SHP77 treated with DMSO at 0.1 percent for 48 hours (cell line): ENCODE data around the gene AGT.
"Not testable (repeated sequence)": the region's sequence is repeated elsewhere in the genome, so short reads cannot be mapped to it uniquely, and the experiment has no call there.

ENCODE experiments used
- DNase-seq: peaks from one replicate; lab custom pipeline; 2025; lab: John Stamatoyannopoulos, UW

The AGT gene

DNA sequence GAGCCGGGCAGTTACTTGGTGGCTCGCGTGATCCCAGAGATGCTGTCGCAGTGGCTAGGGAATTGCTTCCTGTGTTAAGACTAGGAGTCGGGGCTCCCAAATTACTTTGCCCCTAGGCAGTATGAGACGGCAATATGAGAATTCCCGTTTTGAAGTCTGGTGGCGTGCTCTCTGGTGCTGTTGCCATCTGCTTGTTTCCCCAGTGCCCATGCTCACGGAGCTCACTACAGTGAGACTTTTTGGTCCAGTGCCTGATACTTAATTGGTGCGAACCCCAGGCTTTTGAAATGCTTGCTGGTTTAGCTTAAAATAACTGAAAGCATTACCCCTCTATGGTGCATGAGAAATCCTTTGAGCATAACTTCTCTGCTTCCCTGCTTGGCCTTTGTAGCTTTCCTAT lies 22.3 kb downstream of the AGT start:
- DNase-seq: no peak

DNA sequence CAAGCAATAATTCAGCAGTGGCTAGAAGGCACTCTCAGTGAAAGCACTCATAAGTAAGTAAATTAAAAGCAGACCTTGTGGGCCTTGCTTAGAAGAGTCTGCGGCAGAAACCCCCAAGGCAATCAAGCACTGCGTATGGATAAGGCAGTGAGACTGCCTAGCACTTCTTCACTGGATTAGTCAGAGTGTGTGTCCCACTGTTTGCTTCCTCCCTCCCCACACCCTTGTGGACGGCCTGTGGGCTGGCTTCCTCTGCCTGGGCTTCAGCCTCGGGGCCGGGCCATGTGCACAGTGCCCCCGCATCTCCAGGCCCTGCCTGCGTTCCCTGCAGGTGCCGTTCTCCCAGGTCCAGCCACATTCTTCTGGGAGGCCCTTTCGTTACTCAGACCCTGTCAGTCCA lies 23.8 kb downstream of the AGT start:
- no peak for DNase-seq

DNA sequence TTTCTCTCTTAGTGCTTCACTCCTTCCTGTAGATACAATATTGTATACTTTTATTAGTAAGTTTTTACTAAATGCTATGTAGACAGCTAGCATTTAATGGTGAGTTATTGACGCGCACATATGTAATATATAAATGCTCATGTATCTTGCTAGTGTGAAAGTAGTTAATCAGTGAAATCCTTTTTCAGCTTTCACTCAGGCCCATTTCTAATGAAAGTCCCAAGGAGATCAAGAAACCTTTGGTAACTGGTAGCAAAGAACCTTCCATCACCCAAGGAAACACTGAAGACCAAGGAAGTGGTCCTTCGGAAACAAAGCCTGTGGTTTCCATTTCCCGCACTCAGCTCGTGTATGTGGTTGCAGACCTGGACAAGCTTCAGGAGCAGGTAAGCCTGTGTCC lies 27.2 kb downstream of the AGT start:
- no peak for DNase-seq

DNA sequence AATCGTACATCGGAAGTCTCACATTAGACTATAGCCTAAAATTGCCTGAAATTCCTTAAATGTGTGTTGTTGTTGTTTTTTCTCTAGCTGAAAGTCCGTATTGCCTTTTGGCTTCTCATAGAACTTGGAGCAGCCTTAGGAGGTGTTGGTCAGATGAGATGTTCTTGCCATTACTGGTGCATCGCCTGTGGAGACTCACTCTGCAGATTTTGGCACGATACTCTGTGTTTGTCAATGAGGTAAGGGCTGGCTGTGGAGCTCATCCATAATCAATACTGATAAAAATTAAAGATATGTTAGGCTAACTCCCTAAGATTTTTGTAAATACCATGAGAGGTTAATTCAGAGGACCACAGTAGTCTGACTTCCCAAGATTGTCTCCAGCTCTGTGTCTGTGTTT lies 28.9 kb downstream of the AGT start:
- no peak for DNase-seq

DNA sequence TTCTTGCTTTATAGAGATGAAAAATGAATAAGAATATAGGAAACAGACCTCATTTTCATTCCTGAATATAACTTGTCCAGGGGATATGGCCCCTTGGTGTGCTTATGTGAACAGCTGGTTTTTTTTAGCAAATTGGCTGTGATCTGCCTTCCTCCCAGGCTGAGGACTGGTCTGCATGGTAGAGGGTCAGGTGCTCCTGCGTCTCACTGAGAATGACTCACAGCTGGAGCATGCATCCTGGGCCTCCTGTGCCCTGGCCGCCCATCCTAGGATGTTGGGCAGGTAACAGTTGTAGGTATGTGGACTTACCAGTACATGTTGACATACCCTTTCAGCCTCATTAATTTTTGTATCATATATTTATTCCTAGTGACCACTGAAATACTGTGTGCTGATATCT lies 29.8 kb downstream of the AGT start:
- DNase-seq: no peak

DNA sequence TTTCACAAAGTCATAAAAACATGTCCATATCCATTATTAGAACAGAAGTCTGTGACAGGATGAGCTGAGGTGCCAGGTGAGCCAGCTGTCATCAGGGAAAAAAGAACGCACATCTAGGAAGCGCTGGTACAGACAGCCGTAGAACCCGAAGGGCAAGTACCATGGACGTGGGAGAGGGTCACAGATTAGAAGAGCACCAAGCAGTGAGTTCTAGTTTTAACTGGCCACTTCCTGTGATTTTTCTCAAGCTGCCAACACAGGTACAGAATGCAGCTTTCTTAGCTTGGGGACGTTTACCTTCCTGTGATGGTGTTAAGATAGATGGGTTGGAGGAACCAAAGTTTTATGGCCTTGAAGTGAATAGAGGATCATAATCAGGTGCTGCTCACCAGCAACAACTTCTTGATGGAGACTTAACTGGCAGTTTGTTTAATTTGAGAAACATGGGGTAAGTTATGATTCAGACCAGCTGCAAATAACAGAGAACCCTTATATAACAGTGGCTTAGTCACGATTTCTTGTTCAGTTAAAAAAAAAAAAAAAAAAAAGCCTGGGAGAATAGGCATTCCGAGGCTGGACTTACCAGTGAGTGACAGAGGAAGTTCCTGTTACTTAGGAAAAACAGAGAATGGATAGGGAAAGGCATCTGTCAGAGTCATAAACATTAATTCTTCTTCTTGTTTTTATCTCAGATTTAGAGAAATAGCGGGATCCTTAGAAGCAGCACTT lies 30.9 kb downstream of the AGT start:
- no peak for DNase-seq

DNA sequence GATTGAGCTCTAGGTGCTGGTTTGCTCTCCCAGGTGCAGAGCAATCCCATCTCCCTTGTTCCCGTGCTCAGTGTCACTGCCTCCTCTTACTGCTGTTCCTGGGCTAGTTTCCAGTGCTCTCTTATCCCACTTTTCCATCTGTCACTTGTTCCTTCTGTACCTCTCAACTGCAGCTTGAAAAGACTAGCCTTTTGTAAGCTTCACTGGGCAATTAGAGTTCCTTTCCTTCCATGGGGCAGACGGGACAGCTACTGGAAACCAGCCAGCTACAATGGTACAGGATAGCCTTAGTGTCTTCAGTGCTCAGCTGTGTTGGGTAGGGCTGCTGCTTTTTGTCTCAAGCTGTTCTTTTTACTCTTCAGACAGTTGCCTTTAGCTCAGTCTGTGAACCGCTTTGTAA lies 31.6 kb downstream of the AGT start:
- peak; percentile 9 for DNase-seq

DNA sequence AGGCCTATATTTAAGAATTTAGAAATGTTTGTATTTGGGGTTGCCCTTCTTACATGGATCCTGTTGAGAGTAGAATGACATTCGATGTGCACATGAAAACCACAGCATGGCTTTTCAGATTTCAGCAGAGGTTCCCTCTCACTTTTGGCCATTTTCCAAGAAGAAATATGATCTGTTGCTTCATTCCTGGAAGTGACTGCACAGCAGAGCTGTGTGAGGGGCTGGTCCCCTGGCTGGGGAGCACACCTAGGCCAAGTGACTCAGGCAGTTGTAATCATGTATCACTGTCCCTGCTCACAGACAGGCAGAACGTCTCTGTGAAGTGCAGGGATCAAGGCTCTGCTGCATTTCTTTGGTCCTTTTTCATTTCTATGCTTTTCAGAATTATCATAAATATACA lies 32.3 kb downstream of the AGT start:
- peak; percentile 86 for DNase-seq

DNA sequence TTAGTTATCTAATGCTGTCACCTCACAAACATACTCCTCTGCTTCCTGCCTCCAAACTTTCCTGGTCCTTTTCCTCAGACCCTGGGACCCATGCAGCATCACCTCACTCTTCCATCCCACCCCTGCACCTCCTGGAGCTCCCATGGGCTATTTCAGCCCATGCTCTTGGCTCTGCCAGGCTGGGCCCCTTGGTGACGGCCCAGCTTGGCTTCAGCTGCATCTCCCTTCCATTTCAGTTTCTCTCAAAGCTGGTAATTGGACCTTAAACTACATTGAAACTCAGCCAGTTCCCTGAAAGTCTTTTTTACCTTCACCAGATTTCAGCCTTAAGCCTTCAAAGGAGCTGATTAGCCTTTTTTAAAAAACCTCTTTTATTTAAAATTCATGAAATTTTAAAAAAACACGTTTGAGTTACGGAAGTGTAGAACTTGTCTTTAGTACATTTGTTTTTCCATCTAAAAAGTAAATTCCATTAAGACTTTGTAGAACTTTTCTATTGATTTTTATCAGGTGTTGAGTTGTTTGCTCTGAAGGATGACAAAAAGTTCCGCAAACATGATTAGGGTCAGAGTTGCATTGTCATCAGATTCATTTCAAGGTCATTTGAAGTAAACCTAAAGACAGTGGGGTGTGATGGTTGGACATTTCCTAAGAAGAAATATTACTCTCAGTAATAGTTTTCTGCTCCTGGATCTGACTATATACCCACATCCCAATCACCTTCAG lies 33.5 kb downstream of the AGT start:
- no peak for DNase-seq

DNA sequence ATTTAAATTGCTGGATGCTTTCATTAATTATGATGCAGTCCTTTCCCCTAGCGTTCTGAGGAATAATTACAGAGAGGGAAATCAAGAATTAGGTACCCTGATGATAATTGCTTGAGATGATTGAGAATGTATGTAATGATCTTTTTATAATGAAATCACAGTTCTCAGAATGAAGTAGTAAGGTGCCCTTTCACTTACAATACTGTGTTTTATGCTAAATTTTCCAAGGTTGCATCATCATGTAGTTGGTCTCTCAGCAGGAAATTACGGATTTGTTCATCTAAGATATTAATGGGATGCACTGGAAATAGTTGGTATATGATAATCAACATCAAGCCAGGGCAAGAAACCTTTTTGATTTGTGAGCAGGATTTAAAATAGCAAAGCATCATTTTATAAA lies 34.1 kb downstream of the AGT start:
- DNase-seq: no peak

DNA sequence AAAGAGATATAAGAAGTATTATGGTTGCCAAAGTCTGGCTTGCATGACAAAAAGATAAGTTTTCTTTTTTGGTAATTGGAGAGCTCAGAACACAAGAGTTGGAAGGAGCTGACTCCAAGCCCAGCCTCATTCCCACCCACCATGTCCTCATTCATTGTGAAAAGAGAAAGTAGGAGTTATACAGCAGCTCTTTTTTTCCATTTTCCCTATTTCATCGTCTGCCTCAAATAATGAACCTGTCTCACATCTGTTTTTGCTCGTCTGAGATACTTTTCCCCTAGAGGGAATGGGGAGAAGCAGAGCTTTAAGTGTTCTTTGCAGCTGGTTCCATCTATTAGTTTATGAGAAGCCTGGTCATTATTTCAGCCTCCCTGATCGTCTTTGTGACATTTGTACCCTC lies 34.7 kb downstream of the AGT start:
- no peak for DNase-seq

DNA sequence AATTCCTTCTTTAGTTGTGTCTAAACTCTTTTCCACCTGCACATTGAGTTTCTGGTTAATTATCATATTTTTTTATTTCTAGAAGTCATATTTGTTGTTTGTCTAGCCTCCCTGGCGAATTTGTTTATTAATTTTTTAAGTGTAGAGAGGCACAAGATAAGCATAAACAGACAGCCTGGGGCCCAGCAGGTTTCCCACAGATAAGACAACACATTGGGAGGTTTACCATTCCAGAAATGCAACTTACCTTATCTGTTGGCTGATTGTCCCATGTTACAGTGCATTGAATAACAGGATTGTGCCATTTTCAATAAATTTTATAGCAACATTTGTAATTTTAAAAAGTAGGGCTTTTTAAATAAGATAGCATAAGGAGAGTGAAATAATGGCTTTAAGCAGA lies 36.7 kb downstream of the AGT start:
- no peak for DNase-seq

DNA sequence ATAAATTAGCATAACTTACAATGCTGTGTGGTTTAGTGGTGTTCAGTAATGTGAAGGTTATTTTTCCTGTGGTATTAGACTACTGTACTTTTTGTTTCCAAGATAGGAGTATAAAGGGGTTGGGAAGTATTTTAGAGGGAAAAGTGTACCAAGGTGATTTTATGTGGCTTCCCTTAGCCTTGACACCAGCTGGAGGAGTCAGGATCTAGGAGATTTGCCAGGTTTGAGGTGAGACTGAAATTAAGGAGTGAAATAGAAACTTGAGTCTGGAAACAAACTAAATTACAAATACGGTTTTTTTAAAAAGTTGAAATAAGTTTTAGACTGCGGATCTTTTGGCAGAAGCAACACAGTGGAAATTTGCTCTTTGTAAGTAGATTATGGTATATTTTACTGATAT lies 39.3 kb downstream of the AGT start:
- DNase-seq: no peak

DNA sequence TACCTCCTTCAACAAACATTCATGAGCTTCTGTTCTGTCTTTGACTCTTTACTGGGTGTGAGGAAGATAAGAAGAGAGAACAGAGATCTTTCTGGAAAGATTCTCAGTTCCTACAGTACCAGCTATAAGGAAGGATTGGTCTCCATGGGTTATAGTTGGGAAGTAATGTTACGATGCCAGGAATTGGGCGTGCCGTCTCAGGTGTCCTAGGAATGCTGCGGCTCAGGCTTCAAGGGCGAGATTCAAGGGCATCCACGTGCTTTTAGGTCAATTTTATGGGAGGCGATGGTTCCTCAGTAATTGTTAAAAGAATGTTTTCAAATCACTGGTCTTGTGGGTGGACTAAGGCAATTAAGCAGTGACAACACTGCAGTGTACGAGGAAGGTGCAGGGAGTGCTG lies 44.4 kb downstream of the AGT start:
- DNase-seq: no peak

DNA sequence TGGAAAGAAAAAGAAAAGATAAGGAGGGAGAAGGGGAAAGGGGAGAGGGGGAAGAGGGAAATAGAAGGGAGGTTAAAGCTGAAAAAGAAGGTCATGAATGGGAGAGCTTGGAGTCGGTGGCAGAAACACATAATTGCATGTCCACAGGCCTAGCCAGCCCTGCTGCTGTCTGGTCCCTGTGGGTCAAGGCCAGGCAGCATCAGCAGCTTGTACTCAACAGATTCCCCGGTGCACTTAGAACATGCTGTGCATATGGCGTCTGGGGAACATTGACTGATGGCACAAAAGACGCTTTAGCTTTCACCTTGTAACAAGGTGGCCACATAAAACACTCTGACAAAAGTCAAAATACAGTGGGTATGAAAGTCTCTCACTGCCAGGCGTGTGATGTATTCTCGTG lies 45.7 kb downstream of the AGT start:
- DNase-seq: no peak

DNA sequence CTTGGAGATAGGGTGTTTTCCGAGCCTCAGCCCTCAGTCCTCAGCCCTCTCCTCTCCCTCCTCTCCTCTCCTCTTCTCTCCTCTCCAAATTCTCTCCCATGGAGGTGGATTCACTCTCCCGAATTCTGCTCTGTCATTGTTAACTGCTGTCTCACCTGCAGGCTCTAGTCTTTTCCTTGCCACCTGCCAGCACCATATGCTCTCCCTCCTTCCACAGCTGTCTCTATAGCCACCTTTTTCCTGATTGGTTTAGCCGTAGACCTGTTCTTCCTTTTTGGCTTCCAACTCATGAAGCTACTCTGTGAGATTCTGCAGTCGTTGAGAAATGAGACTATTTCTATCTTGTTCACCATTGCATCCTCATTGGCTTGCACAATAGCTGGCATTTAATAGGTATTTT lies 51.9 kb downstream of the AGT start:
- peak; percentile 33 for DNase-seq

DNA sequence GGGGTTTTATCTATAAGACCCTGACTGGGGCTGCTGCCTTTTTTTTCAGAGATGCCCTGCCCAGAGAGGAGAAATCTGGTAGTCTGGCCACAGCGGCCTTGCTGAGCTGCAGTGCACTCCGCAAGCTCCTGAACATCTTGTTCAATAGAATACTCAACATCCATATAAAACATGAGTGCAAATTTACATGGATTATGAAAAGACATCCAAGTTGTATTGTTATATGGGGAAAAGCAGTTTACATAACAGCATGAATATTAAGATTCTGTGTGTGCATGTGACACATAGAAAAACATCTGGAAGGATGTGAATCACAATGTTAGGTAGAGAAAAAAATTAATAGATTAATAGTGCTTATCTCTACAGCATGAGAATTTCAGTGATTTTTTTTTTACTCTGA lies 55.2 kb downstream of the AGT start:
- DNase-seq: no peak

DNA sequence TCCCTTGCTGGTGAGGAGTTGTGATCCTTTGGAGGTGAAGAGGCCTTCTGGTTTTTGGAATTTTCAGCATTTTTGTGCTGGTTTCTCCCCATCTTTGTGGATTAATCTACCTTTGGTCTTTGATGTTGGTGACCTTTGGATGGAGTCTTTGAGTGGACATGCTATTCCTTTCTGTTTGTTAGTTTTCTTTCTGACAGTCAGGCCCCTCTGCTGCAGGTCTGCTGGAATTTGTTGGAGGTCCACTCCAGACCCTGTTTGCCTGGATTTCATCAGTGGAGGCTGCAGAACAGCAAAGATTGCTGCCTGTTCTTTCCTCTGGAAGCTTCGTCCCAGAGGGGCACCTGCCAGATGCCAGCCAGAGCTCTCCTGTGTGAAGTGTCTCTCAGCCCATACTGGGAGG lies 55.8 kb downstream of the AGT start:
- DNase-seq: not testable (repeated sequence)

DNA sequence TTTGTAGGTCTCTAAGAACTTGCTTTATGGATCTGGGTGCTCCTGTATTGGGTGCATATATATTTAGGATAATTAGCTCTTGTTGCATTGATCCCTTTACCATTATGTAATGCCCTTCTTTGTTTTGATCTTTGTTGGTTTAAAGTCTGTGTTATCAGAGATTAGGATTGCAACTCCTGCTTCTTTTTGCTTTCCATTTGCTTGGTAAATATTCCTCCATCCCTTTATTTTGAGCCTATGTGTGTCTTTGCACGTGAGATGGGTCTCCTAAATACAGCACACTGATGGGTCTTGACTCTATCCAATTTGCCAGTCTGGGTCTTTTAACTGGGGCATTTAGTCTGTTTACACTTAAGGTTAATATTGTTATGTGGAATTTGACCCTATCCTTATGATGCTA lies 57.2 kb downstream of the AGT start:
- DNase-seq: not testable (repeated sequence)
